Left renal pelvis (tissue), 4 donors: ENCODE data around the gene NEDD4L. TPM values are rescaled to one million over a fixed set of nuclear protein-coding genes. Genes with fewer than 3 reads are reported as not detected.
"Not testable (repeated sequence)": the region's sequence is repeated elsewhere in the genome, so short reads cannot be mapped to it uniquely, and the experiment has no call there.

Experiments used
- DNase-seq, 4 donors: peaks; one replicate each; pipeline ENCODE4 v3.0.0-alpha.2; 2013; ENCODE audit warnings: low read depth in 4 of 4, low spot score in 3 of 4
- polyA plus RNA-seq, 4 donors: library from polyadenylated mRNA; unstranded; fragments of 120-200 nt; gene quantifications; one replicate each; pipeline ENCODE4 v1.2.1, GENCODE V29; 2013; ENCODE audit not compliant: insufficient read length in 4 of 4

Gene NEDD4L
- polyA plus RNA-seq, 4 donors, result 30.8 to 151 (median 130) TPM

DNA sequence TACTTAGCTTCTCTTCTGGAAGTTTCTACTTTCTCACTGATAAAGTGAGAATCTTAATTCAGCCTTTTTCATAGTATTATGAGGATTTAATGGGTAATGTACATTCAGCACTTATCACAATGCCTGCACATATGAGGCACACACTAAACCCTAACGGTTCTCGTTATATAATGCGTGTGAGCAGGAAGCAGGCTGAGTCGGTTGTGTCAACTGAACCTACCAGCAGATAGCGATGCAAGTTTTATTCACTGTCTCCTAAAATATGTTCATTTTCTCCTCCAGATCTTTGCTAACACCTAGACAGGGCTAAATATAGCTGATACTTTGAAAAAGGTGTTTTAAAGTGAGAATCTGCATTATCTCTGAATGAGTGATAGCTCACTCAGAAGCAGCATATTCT lies 383.3 kb downstream of the NEDD4L start:
- DNase-seq, result no peak

DNA sequence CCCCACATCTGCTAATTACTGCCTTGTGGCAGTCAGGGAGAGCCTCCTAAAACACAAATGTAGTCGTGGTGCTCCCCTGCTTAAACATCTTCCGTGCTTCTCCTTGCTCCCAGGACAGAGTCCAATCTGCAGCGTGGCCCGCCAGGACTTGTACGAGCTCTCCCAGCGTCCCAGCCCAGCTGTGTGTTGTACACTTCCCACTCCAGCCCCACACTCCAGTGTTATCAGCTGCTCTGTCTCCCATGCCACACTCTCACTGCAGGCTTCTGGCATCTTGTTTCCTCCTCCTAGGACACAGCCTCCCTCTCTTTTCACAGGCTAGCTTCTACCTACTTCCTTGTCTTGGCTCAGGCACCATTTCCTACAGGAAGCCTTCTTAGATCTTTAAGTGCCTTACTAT lies 385.4 kb downstream of the NEDD4L start:
- DNase-seq, result no peak

GRCh38 chr18:58431215-58431614 lies 387.2 kb downstream of the NEDD4L start:
- no peak for DNase-seq

DNA sequence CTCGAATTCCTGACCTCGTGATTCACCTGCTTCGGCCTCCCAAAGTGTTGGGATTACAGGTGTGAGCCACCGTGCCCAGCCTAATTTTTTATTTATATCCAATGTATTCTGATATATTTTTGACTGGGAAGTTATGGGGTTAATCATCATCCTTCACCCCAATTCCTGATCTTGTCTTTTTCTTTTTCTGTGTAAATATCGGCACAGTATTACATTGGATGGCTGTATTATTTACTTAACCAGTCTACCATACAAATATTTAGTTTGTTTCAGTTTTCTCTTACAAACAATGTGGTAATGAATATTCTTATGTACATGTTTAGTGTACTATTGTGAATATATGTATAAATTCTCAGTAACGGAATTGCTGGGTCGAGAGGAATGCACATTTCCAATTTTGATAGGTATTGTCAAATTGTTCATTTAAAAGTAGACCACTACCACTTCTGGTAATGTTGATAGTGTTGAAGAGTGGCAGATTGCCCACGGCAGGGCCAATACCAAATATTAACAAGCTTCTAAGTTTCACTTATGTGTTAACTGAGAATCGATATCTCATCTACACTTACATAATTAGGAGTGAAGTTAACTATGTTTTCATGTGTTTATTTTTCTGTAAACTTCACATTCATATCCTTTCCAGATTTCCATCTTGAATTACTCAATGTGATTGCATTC lies 388.2 kb downstream of the NEDD4L start:
- no peak for DNase-seq

- not testable (repeated sequence) for DNase-seq
Observed at GRCh38 chr18:58435221-58436005, 391.4 kb downstream of the NEDD4L start.

GRCh38 chr18:58438161-58438957 lies 394.3 kb downstream of the NEDD4L start:
- no peak for DNase-seq

DNA sequence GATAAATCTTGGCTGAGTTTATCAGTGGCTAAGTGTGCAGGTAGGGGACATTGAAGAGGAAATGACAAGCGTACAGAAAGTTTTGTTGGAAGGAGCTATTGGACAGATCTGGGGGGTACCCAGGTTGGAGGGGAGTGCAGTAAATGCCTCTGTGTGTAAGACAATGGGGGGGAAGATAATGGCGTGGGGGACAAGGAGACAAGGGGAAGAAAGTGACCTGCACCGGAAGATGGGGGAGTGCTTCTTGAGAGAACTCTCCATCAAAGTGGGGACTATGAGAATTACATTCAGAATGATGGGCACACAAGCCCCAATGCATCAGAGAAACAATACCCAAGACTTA lies 394.9 kb downstream of the NEDD4L start:
- no peak for DNase-seq

GRCh38 chr18:58443671-58444070 lies 399.6 kb downstream of the NEDD4L start:
- DNase-seq, result no peak

DNA sequence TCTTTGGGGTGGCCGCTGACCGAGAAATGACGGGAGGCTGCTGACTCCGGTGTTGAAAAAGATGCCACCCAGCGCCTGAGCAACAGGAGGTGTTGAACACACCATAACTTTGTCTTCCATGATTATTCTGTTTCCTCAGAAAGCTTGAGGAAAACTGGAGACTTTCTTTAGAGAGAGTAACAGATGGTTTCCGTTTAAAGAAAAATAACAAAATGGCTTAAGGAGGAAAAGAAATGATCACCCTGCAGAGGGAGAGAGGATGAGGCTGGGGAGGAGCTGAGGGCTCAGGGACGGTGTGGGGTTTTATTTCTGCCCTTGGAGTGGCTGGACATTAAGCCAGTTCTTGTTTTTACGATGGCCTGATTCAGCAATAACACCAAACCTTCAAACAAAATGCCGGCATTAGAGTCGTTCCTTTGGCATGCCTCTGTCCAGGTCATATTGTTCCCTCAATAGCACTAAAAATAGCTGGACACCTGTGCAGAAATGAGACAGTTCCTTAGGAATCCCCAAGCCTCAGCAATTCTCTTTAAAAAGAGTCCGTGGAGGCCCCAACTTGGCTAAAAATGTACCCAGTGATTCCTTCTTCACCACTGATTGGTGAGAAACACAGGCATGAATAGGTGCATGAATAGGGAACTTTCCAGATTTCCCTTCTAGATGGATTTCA lies 402.5 kb downstream of the NEDD4L start:
- no peak for DNase-seq

DNA sequence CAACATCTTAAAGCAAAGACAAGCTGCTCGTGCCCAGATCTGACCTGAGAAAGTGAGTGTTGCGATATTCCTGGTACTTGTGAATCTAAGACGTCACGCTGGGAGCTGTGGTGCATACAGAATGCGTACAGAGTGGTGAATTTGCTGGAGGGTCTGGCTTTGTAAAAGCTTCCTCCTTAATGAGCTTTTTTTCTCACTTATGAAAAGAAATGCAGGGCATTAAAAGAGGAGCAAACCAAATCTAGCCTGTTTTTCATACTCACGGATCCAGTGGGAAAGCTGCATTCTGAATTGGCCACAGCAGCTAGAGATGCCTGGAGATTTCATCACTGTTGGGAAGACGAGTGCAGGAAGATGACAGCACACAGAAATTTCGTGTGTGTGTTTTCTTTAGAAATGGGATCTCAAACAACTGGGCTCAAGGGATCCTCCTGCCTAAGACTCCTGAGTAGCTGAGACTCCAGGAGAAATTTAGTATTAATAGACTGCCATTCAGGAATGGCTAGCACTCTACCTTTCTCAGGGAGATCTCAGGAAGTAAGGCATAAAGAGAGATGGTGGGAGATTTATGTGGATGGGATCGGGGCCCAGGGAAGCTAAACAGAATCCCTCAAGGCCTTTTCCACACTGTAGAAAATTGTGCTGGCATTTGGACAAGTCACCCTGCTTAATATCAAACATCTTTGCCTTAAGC lies 403.5 kb downstream of the NEDD4L start:
- no peak for DNase-seq

GRCh38 chr18:58449464-58449863 lies 405.4 kb downstream of the NEDD4L start:
- no peak for DNase-seq

Other genes with a start within 250 kb of the NEDD4L start
- gene ATP8B1, start 240.9 kb upstream of the NEDD4L start, polyA plus RNA-seq, result 10 to 100 TPM in 3 of 4 donors, 1 to 10 TPM in 1; 5.8 to 31.4 (median 29.3) TPM